ENCODE data around the gene ITGA2.

GRCh38 chr5:53105611-53106300 lies 116.6 kb downstream of the ITGA2 start:
- TF ChIP-seq POLR2AphosphoS5 (IDR thresholded peaks at IDR 0.05) (no peak), POLR2A (IDR thresholded peaks at IDR 0.05) (no peak), EP300 (IDR thresholded peaks at IDR 0.05; ENCODE audit: low read depth) (no peak)
- TF ChIP-seq, protein P1, sequence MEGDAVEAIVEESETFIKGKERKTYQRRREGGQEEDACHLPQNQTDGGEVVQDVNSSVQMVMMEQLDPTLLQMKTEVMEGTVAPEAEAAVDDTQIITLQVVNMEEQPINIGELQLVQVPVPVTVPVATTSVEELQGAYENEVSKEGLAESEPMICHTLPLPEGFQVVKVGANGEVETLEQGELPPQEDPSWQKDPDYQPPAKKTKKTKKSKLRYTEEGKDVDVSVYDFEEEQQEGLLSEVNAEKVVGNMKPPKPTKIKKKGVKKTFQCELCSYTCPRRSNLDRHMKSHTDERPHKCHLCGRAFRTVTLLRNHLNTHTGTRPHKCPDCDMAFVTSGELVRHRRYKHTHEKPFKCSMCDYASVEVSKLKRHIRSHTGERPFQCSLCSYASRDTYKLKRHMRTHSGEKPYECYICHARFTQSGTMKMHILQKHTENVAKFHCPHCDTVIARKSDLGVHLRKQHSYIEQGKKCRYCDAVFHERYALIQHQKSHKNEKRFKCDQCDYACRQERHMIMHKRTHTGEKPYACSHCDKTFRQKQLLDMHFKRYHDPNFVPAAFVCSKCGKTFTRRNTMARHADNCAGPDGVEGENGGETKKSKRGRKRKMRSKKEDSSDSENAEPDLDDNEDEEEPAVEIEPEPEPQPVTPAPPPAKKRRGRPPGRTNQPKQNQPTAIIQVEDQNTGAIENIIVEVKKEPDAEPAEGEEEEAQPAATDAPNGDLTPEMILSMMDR (IDR thresholded peaks at IDR 0.05), result no peak
